H1 (cell line): ENCODE data around the gene IDH3A. TPM values are rescaled to one million over a fixed set of nuclear protein-coding genes. Genes with fewer than 3 reads are reported as not detected.

ENCODE experiments used
- RAD21 ChIP-seq, 2 experiments: IDR thresholded peaks in 1 of 2; conservative IDR thresholded peaks in 1 of 2; 2 replicates each; pipeline ENCODE4 v1.6.1; 2011; ENCODE audit warnings: low read depth in 2 of 2, low read length in 2 of 2, improper control_type of control experiment in 1 of 2, inconsistent platforms in 1 of 2, mild to moderate bottlenecking in 1 of 2, moderate library complexity in 1 of 2
- polyA plus RNA-seq, 7 experiments: library from polyadenylated mRNA; depleted of rRNA in 3 of 7; stranded (reverse) in 5 of 7; unstranded in 2 of 7; fragments of >200 nt in 5 of 7; fragments of 200-250 nt in 2 of 7; gene quantifications; 1 replicate in 5 of 7; 2 replicates in 1 of 7; 4 replicates in 1 of 7; pipeline versions ENCODE4 v1.2.1 to v1.2.3, GENCODE V29; 2011 to 2013; ENCODE audit warnings: missing spikeins in 2 of 7, mixed read lengths in 2 of 7
- total RNA-seq: library from RNA; stranded (reverse); fragmentation: NEBNext Ultra II Directional; extraction: Animal tissue kit (Norgen Biotek cat#: 25700); gene quantifications from 2 replicates; pipeline ENCODE4 v1.2.1, GENCODE V29; 2021
- TF ChIP-seq, protein P1 (sequence below): IDR thresholded peaks from 2 replicates; pipeline ENCODE4 v1.6.1; 2012; ENCODE audit warnings: low read length, inconsistent platforms

The IDH3A gene
- total and polyA plus RNA-seq, 2 of the 8 experiments (the other 6 are each of a cell fraction or from before 2014, with no cell fraction given): 23.4 to 36.8 TPM

- TF ChIP-seq, protein P1, sequence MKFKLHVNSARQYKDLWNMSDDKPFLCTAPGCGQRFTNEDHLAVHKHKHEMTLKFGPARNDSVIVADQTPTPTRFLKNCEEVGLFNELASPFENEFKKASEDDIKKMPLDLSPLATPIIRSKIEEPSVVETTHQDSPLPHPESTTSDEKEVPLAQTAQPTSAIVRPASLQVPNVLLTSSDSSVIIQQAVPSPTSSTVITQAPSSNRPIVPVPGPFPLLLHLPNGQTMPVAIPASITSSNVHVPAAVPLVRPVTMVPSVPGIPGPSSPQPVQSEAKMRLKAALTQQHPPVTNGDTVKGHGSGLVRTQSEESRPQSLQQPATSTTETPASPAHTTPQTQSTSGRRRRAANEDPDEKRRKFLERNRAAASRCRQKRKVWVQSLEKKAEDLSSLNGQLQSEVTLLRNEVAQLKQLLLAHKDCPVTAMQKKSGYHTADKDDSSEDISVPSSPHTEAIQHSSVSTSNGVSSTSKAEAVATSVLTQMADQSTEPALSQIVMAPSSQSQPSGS: no peak
- no peak for TF ChIP-seq RAD21 (IDR thresholded peaks at IDR 0.05 in 1 of 2, conservative IDR thresholded peaks at IDR 0.05 in 1 of 2; ENCODE audit: low read depth in 2 of 2, low read length in 2 of 2)
- TF ChIP-seq, all 59 proteins: peak for 0
Measured at GRCh38 chr15:78197632-78198031, 48.5 kb downstream of the IDH3A start (continued).
